ENCODE data around the gene PRRT3.
"Not testable (repeated sequence)": the region's sequence is repeated elsewhere in the genome, so short reads cannot be mapped to it uniquely, and the experiment has no call there.

Gene PRRT3

GRCh38 chr3:9947025-9947995 is 4.9 kb downstream of the PRRT3 start:
- no peak for DNase-seq

- DNase-seq, result peak; percentile 86
Observed at GRCh38 chr3:9946112-9947024, 5.8 kb downstream of the PRRT3 start.

- DNase-seq, result no peak
Observed at GRCh38 chr3:9945358-9945757, 6.8 kb downstream of the PRRT3 start.

GRCh38 chr3:9944271-9944670 is 7.9 kb downstream of the PRRT3 start:
- no peak for DNase-seq

GRCh38 chr3:9942934-9943690 is 9.1 kb downstream of the PRRT3 start:
- DNase-seq, result no peak

- DNase-seq, result no peak
Observed at GRCh38 chr3:9942164-9942563, 10.0 kb downstream of the PRRT3 start.

GRCh38 chr3:9940746-9941145 is 11.5 kb downstream of the PRRT3 start:
- no peak for DNase-seq

GRCh38 chr3:9939906-9940305 is 12.3 kb downstream of the PRRT3 start:
- not testable (repeated sequence) for DNase-seq

- no peak for DNase-seq
Observed at GRCh38 chr3:9938966-9939365, 13.2 kb downstream of the PRRT3 start.

GRCh38 chr3:9937486-9938238 is 14.5 kb downstream of the PRRT3 start:
- no peak for DNase-seq

- no peak for DNase-seq
Observed at GRCh38 chr3:9935966-9936510, 16.2 kb downstream of the PRRT3 start.

GRCh38 chr3:9934993-9935392 is 17.2 kb downstream of the PRRT3 start:
- DNase-seq, result no peak

- DNase-seq, result peak; percentile 57
Observed at GRCh38 chr3:9934235-9934621, 18.0 kb downstream of the PRRT3 start.

GRCh38 chr3:9933561-9934234 is 18.5 kb downstream of the PRRT3 start, which contains the start of gene CRELD1:
CRELD1 (plus strand) TSS chr3:9933834; CDS start chr3:9934439, 605 bp downstream.
- DNase-seq, result peak; percentile 98

- DNase-seq, result peak; percentile 90
Observed at GRCh38 chr3:9932843-9933560, 19.2 kb downstream of the PRRT3 start.

- no peak for DNase-seq
Observed at GRCh38 chr3:9932535-9932842, 19.7 kb downstream of the PRRT3 start.

GRCh38 chr3:9930804-9931418 is 21.3 kb downstream of the PRRT3 start:
- no peak for DNase-seq

- DNase-seq, result no peak
Observed at GRCh38 chr3:9928158-9928557, 24.1 kb downstream of the PRRT3 start.

GRCh38 chr3:9918261-9919038 is 33.8 kb downstream of the PRRT3 start:
- DNase-seq, result no peak
